Neural cell (in vitro differentiated cells): ENCODE results near the gene ADCY5.

Source experiments
- CTCF ChIP-seq: fragments of 450-650 bp; IDR thresholded peaks from 2 replicates; pipeline ENCODE4 v1.5.1; 2014; ENCODE audit warnings: antibody characterized with exemption, mild to moderate bottlenecking, moderate library complexity; ENCODE audit not compliant: poor library complexity, severe bottlenecking
- EP300 ChIP-seq: fragments of 450-650 bp; conservative IDR thresholded peaks from 2 replicates; pipeline ENCODE4 v1.6.1; 2014; ENCODE audit warnings: antibody characterized with exemption, mild to moderate bottlenecking, moderate library complexity; ENCODE audit not compliant: poor library complexity, severe bottlenecking
- EZH2 ChIP-seq: fragments of 200-600, 300-800 bp; shearing (Covaris generic), sonication (generic); IDR thresholded peaks from 2 replicates; pipeline ENCODE4 v1.6.1; 2014; ENCODE audit warnings: antibody characterized with exemption, low read length, borderline replicate concordance, mild to moderate bottlenecking; ENCODE audit not compliant: insufficient read depth, poor library complexity, severe bottlenecking
- MXI1 ChIP-seq: fragments of 450-650 bp; conservative IDR thresholded peaks from 2 replicates; pipeline ENCODE4 v1.6.1; 2014; ENCODE audit warnings: antibody characterized with exemption, mild to moderate bottlenecking; ENCODE audit not compliant: poor library complexity, severe bottlenecking
- POLR2AphosphoS5 ChIP-seq: IDR thresholded peaks from 2 replicates; pipeline ENCODE4 v1.6.1; 2012
- RAD21 ChIP-seq: fragments of 450-650 bp; conservative IDR thresholded peaks from 2 replicates; pipeline ENCODE4 v1.6.1; 2014; ENCODE audit warnings: antibody characterized with exemption, mild to moderate bottlenecking, moderate library complexity
- REST ChIP-seq: IDR thresholded peaks from 2 replicates; pipeline ENCODE4 v1.6.1; 2012; ENCODE audit warnings: borderline replicate concordance
- SMC3 ChIP-seq: fragments of 450-650 bp; conservative IDR thresholded peaks from 2 replicates; pipeline ENCODE4 v1.6.1; 2014; ENCODE audit warnings: antibody characterized with exemption, mild to moderate bottlenecking, moderate library complexity; ENCODE audit not compliant: poor library complexity
- TAF1 ChIP-seq: IDR thresholded peaks from 2 replicates; pipeline ENCODE4 v1.6.1; 2012; ENCODE audit warnings: low read depth

GRCh38 chr3:123475786-123476185 is 26.9 kb upstream of the ADCY5 start:
- TF ChIP-seq CTCF, result no peak
- no peak for TF ChIP-seq REST
- TF ChIP-seq RAD21, result no peak
- no peak for TF ChIP-seq EZH2
- no peak for TF ChIP-seq POLR2AphosphoS5
- TF ChIP-seq TAF1, result no peak
- TF ChIP-seq EP300, result no peak
- TF ChIP-seq SMC3, result no peak
- TF ChIP-seq MXI1, result no peak
